Measurements from ENCODE around the gene ARCN1. TPM values are rescaled to one million over a fixed set of nuclear protein-coding genes. Genes with fewer than 3 reads are reported as not detected.

The ARCN1 gene
- total RNA-seq, 2 experiments from 2014 or later: 51.0 to 98.9 TPM

- Histone ChIP-seq H4K20me1 (ENCODE audit: insufficient read depth, low read length) (no peaks in the 10 kb centered on the region), H3K9me2 (ENCODE audit: insufficient read depth, low read length) (no peaks in the 10 kb centered on the region), H3K4me2 (ENCODE audit: low read length) (no peak overlapping the region), H3K27ac (ENCODE audit: low read depth, low read length, poor library complexity, severe bottlenecking) (no peak overlapping the region), H3K9me3 (ENCODE audit: low read length) (no peaks in the 10 kb centered on the region), H3K4me3 (ENCODE audit: low read depth, low read length, poor library complexity, severe bottlenecking) (no peak overlapping the region), H2AFZ (ENCODE audit: low read length) (no peak overlapping the region), H3K36me3 (ENCODE audit: insufficient read depth, low read length) (peaks cover under 1% of the 10 kb centered on the region; the same call in 1 of the 2 replicates), H3K4me1 (ENCODE audit: insufficient read depth, low read length, poor library complexity, severe bottlenecking) (peaks cover 14% of the 10 kb centered on the region), H3K79me2 (ENCODE audit: insufficient read depth, low read depth, low read length) (no peaks in the 10 kb centered on the region)
- CTCF ChIA-PET (ENCODE audit: unreplicated experiment): no interaction called here
- TF ChIP-seq EZH2phosphoT487 (IDR thresholded peaks at IDR 0.05; ENCODE audit: borderline replicate concordance, low read depth, low read length): no peak
- TF ChIP-seq CTCF (conservative IDR thresholded peaks at IDR 0.05; ENCODE audit: low read length): no peak
- no TSS peak for BruUV-seq (replicated peaks)
- intact Hi-C loops (cut with micrococcal nuclease; ENCODE audit: unreplicated experiment): no loop called here
- DNase-seq (ENCODE audit: low spot score): no peak
- POLR2A ChIA-PET: interaction anchor here (0.5 kb wide), 1 partner anchor 138 kb away, joined by 3 read pairs; no protein-coding TSS in a partner anchor
Observed at GRCh38 chr11:118532852-118533768, 39.1 kb upstream of the ARCN1 start.

GRCh38 chr11:118533769-118534729, 38.2 kb upstream of the ARCN1 start:
- intact Hi-C loops (cut with micrococcal nuclease; ENCODE audit: unreplicated experiment): no loop called here
- H3K36me3 ChIP-seq (ENCODE audit: insufficient read depth, low read length): no peaks in the 10 kb centered on the region
- H3K4me2 ChIP-seq (ENCODE audit: low read length): no peak overlapping the region
- H3K4me3 ChIP-seq (ENCODE audit: low read depth, low read length, poor library complexity, severe bottlenecking): no peak overlapping the region
- POLR2A ChIA-PET: interaction anchor here (0.5 to 0.6 kb wide), 2 partner anchors 31 to 264 kb away, joined by 3 read pairs; no protein-coding TSS in a partner anchor
- TF ChIP-seq EZH2phosphoT487 (IDR thresholded peaks at IDR 0.05; ENCODE audit: borderline replicate concordance, low read depth, low read length) (no peak), CTCF (conservative IDR thresholded peaks at IDR 0.05; ENCODE audit: low read length) (no peak)
- no peaks in the 10 kb centered on the region for H3K9me2 ChIP-seq (ENCODE audit: insufficient read depth, low read length)
- no peaks in the 10 kb centered on the region for H4K20me1 ChIP-seq (ENCODE audit: insufficient read depth, low read length)
- peaks cover 14% of the 10 kb centered on the region for H3K4me1 ChIP-seq (ENCODE audit: insufficient read depth, low read length, poor library complexity, severe bottlenecking)
- CTCF ChIA-PET (ENCODE audit: unreplicated experiment): no interaction called here
- no TSS peak for BruUV-seq (replicated peaks)
- no peak overlapping the region for H3K27ac ChIP-seq (ENCODE audit: low read depth, low read length, poor library complexity, severe bottlenecking)
- no peaks in the 10 kb centered on the region for H3K9me3 ChIP-seq (ENCODE audit: low read length)
- no peak for DNase-seq (ENCODE audit: low spot score)
- H2AFZ ChIP-seq (ENCODE audit: low read length): no peak overlapping the region
- H3K79me2 ChIP-seq (ENCODE audit: insufficient read depth, low read depth, low read length): no peaks in the 10 kb centered on the region

All from OCI-LY7 (cell line).